OCI-LY7 (cell line): Measurements from ENCODE around the gene PIK3R1. TPM values are rescaled to one million over a fixed set of nuclear protein-coding genes. Genes with fewer than 3 reads are reported as not detected.

Source experiments
- BruUV-seq: library from RNA; stranded (reverse); fragments of 400-500 nt; replicated peaks from 2 replicates; lab custom pipeline; 2021; lab: Mats Ljungman, UMichigan
- CTCF ChIA-PET: fragments of 300-600 bp; sonication (Branson Sonifier 250); formaldehyde crosslinking; loops from one replicate; lab custom pipeline; 2022; ENCODE audit warnings: antibody characterized with exemption; ENCODE audit not compliant: unreplicated experiment; lab: Charles Lee
- POLR2A ChIA-PET: fragments of 300-600 bp; sonication (Branson Sonifier 250); formaldehyde crosslinking; loops from one replicate; lab custom pipeline; 2022; ENCODE audit warnings: antibody characterized with exemption; lab: Charles Lee
- DNase-seq: peaks from one replicate; pipeline ENCODE4 v3.0.0-alpha.2; 2015; ENCODE audit warnings: low spot score
- H2AFZ ChIP-seq: fragments of 200-600 bp; sonication (generic), shearing (Covaris generic); 2 replicates; pipeline ENCODE4 v1.6.1; 2014; ENCODE audit warnings: mild to moderate bottlenecking, antibody characterized with exemption, low read length, moderate library complexity
- H3K27ac ChIP-seq: fragments of 200-600 bp; sonication (generic); 2 replicates; pipeline ENCODE4 v1.5.1; 2014; ENCODE audit warnings: mixed run types, low read depth, mild to moderate bottlenecking, moderate library complexity, low read length, inconsistent platforms; ENCODE audit not compliant: poor library complexity, severe bottlenecking
- H3K36me3 ChIP-seq: fragments of 200-600 bp; sonication (generic); 2 replicates; pipeline ENCODE4 v1.6.1; 2014; ENCODE audit warnings: mild to moderate bottlenecking, antibody characterized with exemption, low read length, moderate library complexity, mixed read lengths; ENCODE audit not compliant: insufficient read depth
- H3K4me1 ChIP-seq: fragments of 200-600 bp; sonication (generic); 2 replicates; pipeline ENCODE4 v1.5.1; 2014; ENCODE audit warnings: mild to moderate bottlenecking, low read length; ENCODE audit not compliant: insufficient read depth, poor library complexity, severe bottlenecking
- H3K4me2 ChIP-seq: fragments of 200-600 bp; sonication (generic); 2 replicates; pipeline ENCODE4 v1.6.1; 2014; ENCODE audit warnings: mild to moderate bottlenecking, low read length
- H3K4me3 ChIP-seq: fragments of 200-600 bp; sonication (generic); 2 replicates; pipeline ENCODE4 v1.5.1; 2014; ENCODE audit warnings: mild to moderate bottlenecking, low read depth, low read length; ENCODE audit not compliant: poor library complexity, severe bottlenecking
- H3K79me2 ChIP-seq: fragments of 200-600 bp; sonication (generic); 2 replicates; pipeline ENCODE4 v1.6.1; 2016; ENCODE audit warnings: low read depth, mild to moderate bottlenecking, low read length, moderate library complexity, mixed read lengths; ENCODE audit not compliant: insufficient read depth
- H3K9me2 ChIP-seq: fragments of 200-600 bp; sonication (generic); 2 replicates; pipeline ENCODE4 v1.6.1; 2016; ENCODE audit warnings: mild to moderate bottlenecking, low read length, mixed read lengths; ENCODE audit not compliant: insufficient read depth
- H3K9me3 ChIP-seq: fragments of 200-600 bp; sonication (generic); 2 replicates; pipeline ENCODE4 v1.6.1; 2014; ENCODE audit warnings: mild to moderate bottlenecking, mixed run types, low read length, mixed read lengths
- H4K20me1 ChIP-seq: fragments of 200-600 bp; sonication (generic); 2 replicates; pipeline ENCODE4 v1.6.1; 2014; ENCODE audit warnings: mild to moderate bottlenecking, antibody characterized with exemption, low read length, moderate library complexity, mixed read lengths; ENCODE audit not compliant: insufficient read depth
- EZH2phosphoT487 ChIP-seq: fragments of 200-600 bp; sonication (generic); IDR thresholded peaks from 2 replicates; pipeline ENCODE4 v1.6.1; 2018; ENCODE audit warnings: low read depth, borderline replicate concordance, mild to moderate bottlenecking, mixed run types, antibody characterized with exemption, low read length, moderate library complexity, mixed read lengths
- intact Hi-C: fragments of 100-400 bp; cut with micrococcal nuclease; formaldehyde crosslinking; loops from one replicate; pipeline ENCODE4 v1.10.0; 2022; ENCODE audit not compliant: unreplicated experiment
- total RNA-seq, 2 experiments: library from RNA; depleted of rRNA in 1 of 2; stranded (reverse); fragments of >200 nt in 1 of 2; shearing (Covaris generic) in 1 of 2; gene quantifications; 2 replicates each; pipeline ENCODE4 v1.2.3, GENCODE V29; 2014 to 2022
- TF ChIP-seq, protein P1 (sequence below): fragments of 200-600 bp; sonication (generic); conservative IDR thresholded peaks from 2 replicates; pipeline ENCODE4 v1.5.1; 2014; ENCODE audit warnings: mild to moderate bottlenecking, antibody characterized with exemption, low read length, moderate library complexity, mixed read lengths

PIK3R1 gene
- total RNA-seq, 2 experiments from 2014 or later, result 15.8 to 43.4 TPM

DNA sequence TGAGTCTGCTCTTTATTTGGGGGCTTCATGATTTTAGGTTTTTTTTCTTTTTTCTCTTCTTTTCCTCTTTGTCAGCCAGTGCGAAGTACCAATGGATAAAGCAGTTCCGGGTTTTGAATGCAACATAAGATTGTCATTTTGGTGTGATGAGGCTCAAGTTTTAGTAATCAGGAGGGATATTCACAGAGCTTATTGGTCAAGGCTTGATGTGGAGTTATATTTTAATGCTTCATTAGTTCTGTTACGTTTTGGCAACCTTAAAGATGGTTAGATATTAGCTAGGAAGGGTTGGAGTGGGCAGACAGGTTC lies 1.4 kb downstream of the PIK3R1 start:
- TF ChIP-seq EZH2phosphoT487, result no peak
- TF ChIP-seq, protein P1, sequence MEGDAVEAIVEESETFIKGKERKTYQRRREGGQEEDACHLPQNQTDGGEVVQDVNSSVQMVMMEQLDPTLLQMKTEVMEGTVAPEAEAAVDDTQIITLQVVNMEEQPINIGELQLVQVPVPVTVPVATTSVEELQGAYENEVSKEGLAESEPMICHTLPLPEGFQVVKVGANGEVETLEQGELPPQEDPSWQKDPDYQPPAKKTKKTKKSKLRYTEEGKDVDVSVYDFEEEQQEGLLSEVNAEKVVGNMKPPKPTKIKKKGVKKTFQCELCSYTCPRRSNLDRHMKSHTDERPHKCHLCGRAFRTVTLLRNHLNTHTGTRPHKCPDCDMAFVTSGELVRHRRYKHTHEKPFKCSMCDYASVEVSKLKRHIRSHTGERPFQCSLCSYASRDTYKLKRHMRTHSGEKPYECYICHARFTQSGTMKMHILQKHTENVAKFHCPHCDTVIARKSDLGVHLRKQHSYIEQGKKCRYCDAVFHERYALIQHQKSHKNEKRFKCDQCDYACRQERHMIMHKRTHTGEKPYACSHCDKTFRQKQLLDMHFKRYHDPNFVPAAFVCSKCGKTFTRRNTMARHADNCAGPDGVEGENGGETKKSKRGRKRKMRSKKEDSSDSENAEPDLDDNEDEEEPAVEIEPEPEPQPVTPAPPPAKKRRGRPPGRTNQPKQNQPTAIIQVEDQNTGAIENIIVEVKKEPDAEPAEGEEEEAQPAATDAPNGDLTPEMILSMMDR, result no peak
- Histone ChIP-seq H3K9me2 (no peaks in the 10 kb centered on the region), H3K36me3 (peaks cover 22% of the 10 kb centered on the region), H4K20me1 (peaks cover 14% of the 10 kb centered on the region), H3K9me3 (peaks cover 14% of the 10 kb centered on the region; the same call in 1 of the 2 replicates), H2AFZ (peak overlapping the region; percentile 71; the same call in 1 of the 2 replicates), H3K4me1 (peaks cover 28% of the 10 kb centered on the region), H3K27ac (peak overlapping the region; percentile 95), H3K4me3 (peak overlapping the region; percentile 89), H3K79me2 (peaks cover 56% of the 10 kb centered on the region), H3K4me2 (peak overlapping the region; percentile 85)
- POLR2A ChIA-PET, result interaction anchor here (0.5 to 2.7 kb wide), 11 partner anchors 18 to 996 kb away, joined by 3 to 17 read pairs (median 3); no protein-coding TSS in a partner anchor
- TSS peak; percentile 53 for BruUV-seq
- intact Hi-C loops, result loop anchor here (5.0 to 10.0 kb wide), 2 partner anchors 1000 to 1212 kb away; no protein-coding TSS in a partner anchor
- peak; percentile 37 for DNase-seq
- CTCF ChIA-PET, result no interaction called here

GRCh38 chr5:68217528-68217927 lies 2.0 kb downstream of the PIK3R1 start:
- intact Hi-C loops, result loop anchor here (5.0 to 10.0 kb wide), 2 partner anchors 1000 to 1213 kb away; no protein-coding TSS in a partner anchor
- H3K4me2 ChIP-seq, result peak overlapping the region; percentile 85
- no peak for DNase-seq
- peak overlapping the region; percentile 95 for H3K27ac ChIP-seq
- peak overlapping the region; percentile 89 for H3K4me3 ChIP-seq
- CTCF ChIA-PET, result no interaction called here
- peaks cover 28% of the 10 kb centered on the region for H3K4me1 ChIP-seq
- POLR2A ChIA-PET, result interaction anchor here (0.6 to 2.7 kb wide), 5 partner anchors 18 to 996 kb away, joined by 3 to 12 read pairs (median 3); no protein-coding TSS in a partner anchor
- no peak overlapping the region for H2AFZ ChIP-seq
- H3K9me2 ChIP-seq, result no peaks in the 10 kb centered on the region
- peaks cover 22% of the 10 kb centered on the region for H3K36me3 ChIP-seq
- peaks cover 14% of the 10 kb centered on the region; the same call in 1 of the 2 replicates for H3K9me3 ChIP-seq
- no TSS peak for BruUV-seq
- TF ChIP-seq, protein P1, result no peak
- TF ChIP-seq EZH2phosphoT487, result no peak
- H3K79me2 ChIP-seq, result peaks cover 62% of the 10 kb centered on the region
- peaks cover 14% of the 10 kb centered on the region for H4K20me1 ChIP-seq
